GM19452 (cell line): ENCODE data around the gene SOWAHC.
A peak's percentile ranks its signal among the peaks of the same experiment; 100 is the strongest.
"Not testable (repeated sequence)": the region's sequence is repeated elsewhere in the genome, so short reads cannot be mapped to it uniquely, and the experiment has no call there.

Source experiments
- ATAC-seq: cut with Tn5 transposase; IDR thresholded peaks from one replicate; pipeline ENCODE4 v1.9.1; 2021; ENCODE audit not compliant: unreplicated experiment

The SOWAHC gene, protein sequence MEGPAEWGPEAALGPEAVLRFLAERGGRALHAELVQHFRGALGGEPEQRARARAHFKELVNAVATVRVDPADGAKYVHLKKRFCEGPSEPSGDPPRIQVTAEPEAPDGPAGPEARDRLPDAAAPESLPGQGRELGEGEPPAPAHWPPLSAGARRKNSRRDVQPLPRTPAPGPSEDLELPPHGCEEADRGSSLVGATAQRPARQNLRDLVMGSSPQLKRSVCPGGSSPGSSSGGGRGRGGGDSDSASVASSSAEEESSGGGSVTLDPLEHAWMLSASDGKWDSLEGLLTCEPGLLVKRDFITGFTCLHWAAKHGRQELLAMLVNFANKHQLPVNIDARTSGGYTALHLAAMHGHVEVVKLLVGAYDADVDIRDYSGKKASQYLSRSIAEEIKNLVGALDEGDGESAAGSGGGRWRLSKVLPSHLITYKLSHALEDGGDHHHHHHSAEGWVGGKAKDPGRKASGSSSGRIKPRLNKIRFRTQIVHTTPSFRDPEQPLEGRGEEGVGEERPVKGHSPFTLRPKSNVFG

DNA sequence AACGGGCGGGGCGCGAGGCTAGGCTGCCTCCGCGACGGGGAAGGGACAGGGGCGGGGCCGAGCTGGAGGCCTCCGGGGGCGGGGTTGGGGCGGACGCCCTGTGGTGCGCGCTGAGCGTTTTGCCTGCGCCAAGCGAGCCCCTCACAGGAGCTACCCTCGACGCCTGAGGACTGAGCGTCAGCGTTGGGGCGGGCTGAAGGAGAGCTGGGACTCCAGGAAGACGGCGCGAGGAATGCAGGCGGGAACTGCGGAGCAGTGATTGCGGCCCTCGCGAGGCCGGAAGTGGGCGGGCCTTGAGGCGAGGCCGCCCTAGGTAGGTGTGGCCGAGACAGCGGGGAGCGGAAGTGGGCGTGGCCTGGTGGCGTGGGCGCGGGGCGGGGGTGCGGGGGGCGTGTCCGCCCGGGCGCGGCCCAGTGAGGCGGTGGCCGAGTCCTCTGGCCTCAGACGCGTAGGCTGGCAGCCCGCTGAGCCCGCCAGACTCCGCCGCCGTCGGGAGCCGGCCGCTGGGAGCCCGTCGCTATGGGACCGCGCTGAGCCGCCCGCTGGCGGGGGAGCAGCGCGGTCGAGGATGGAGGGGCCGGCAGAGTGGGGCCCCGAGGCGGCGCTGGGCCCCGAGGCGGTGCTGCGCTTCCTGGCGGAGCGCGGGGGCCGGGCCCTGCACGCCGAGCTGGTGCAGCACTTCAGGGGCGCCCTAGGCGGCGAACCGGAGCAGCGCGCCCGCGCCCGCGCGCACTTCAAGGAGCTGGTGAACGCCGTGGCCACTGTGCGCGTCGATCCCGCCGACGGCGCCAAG is at the start of gene SOWAHC, which contains the start of gene SEPTIN10:
TSS of gene SOWAHC (plus strand) at position 443 of the 793 bp plus-strand sequence. CDS start at position 569, 126 bp downstream.
TSS of gene SEPTIN10 (minus strand) at position 45 of the 793 bp plus-strand sequence. CDS start 139 bp downstream, outside the sequence.
- peak; percentile 82 for ATAC-seq

GRCh38 chr2:109575373-109575772 is 38.8 kb upstream of the SOWAHC start:
- ATAC-seq: no peak

GRCh38 chr2:109577630-109578029 is 36.5 kb upstream of the SOWAHC start:
- ATAC-seq: not testable (repeated sequence)

DNA sequence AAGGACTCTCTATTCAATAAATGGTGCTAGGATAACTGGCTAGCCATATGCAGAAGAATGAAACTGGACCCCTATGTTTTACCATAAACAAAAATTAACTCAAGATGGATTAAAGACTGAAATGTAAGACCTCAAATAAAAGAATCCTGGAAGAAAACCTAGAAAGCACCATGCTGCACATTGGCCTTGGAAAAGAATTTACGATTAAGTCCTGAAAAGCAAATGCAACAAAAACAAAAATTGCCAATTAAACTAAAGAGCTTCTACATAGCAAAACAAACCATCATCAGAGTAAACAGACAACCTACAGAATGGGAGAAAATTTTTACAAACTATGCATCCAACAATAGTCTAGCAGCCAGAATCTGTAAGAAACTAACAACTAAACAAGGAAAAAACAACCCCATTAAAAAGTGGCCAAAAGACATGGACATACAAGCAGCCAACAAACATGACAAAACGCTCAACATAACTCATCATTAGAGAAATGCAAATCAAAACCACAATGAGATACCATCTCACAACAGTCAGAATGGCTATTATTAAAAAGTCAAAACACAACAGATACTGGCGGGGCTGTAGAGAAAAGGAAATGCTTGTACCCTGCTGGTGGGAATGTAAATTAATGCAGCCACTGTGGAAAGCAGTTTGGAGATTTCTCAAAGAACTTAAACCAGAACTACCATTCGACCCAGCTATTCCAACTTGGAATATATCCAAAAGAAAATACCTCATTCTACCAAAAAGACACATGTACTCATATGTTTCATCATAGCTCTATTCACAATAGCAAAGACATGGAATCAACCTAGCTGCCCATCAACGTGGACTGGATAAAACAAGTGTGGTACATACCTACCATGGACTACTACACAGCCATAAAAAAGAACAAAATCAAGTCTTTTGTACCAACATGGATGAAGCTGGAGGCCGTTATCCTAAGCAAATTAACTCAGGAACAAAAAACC is 31.0 kb upstream of the SOWAHC start:
- ATAC-seq: no peak

DNA sequence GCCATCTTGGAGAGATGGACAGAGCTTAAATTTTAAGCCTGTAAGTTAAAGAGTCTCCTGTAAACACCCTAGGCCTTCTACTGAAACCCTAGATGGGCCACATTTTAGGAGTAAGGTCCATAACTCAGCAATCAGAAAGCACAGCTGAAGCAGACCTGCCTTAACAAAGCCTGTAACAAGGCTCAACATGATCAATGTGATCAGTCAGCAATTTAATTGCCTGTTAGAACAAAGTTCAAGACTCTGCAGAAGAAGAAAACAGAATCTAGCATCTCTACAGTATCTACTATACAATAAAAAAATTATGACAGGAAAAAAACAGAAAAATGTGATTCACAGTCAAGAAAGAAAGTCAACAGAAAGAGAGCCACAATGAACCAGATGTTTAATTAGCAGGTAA is 27.5 kb upstream of the SOWAHC start:
- no peak for ATAC-seq

DNA sequence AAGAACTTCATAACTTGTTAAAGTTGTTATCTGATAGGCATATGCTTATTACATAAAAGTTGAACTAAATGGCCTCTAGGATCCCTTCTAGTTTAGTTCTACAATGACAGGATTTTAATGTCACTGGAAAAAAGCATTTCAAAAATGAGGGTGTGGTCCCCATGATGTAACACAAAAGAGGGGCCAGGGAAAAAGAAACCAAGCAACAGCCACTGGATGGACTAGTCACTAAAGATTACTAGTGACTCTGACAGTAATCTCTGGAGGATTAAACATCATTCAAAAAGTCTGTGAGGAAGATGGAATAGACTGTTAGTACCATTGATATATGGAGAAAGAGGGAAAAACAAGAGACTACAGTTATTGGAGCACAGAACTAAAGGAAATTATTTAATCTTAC is 23.0 kb upstream of the SOWAHC start:
- no peak for ATAC-seq

DNA sequence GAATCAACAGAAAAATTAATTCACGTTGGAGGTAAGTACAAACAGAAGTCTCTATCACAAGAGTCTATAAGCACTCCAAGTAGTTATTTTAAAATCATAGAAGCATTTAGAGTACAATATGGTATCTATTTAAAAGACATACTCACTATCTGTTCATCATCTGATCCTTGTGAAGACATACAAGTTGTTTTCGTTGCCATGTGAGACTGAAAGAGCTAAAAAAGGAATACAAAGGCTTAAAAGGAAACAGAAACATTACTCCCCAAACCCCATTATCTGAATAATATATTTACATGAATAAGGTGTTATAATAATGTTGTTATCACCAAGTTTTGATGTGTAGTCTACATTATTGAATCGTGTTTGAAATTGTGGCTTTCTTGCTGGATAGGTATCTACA is 21.3 kb upstream of the SOWAHC start:
- ATAC-seq: no peak

DNA sequence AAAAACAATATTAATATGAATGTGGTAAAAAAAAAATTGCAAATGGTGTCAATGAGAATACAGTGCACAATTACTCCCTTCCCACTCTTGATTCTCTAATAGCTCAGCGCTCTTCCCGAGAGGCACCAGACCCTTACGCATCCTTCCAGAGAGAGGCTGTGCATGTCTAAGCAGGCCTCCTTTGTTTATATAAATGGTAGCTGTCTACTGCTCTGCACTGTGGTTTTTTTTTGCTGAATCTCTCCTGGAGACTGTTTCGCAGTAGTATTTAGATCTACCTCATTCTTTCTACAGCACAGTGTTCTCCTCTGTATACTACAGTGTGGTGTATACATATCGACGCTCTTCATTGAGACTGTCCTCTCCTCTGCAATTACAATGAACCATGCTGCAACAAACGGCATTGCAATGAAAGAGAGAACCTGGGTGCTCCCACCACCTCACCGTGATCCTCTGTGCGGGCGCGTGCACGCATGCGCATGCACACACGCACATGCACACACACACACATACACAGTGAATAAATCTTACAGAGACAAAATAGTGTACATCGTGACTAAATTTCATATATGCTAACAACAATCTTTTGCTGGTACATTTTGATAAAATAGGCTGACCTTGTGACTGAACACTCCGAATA is 19.8 kb upstream of the SOWAHC start:
- no peak for ATAC-seq

GRCh38 chr2:109595644-109596043 is 18.5 kb upstream of the SOWAHC start:
- ATAC-seq: no peak

GRCh38 chr2:109597283-109597682 is 16.9 kb upstream of the SOWAHC start:
- no peak for ATAC-seq

- ATAC-seq: no peak
These were observed 12.4 kb upstream of the SOWAHC start for GRCh38 chr2:109601783-109602182.

- no peak for ATAC-seq
These were observed 11.5 kb upstream of the SOWAHC start for GRCh38 chr2:109602617-109603188.

DNA sequence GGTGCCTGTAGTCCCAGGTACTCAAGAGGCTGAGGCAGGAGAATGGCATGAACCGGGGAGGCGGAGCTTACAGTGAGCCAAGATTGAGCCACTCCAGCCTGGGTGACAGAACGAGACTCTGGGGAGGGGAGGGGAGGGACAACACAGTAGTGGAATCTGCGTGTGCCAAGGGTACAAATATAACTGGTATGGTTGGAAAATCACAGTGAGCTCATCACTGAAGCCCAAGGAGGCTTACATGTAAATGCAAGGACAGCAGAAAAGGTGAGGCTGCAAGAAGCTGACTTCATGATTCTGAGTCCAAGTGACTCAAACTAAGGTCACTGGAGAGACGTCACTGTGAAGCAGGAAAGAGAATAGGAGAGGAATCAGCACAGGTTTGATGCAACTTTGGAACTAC is 9.6 kb upstream of the SOWAHC start:
- ATAC-seq: no peak

DNA sequence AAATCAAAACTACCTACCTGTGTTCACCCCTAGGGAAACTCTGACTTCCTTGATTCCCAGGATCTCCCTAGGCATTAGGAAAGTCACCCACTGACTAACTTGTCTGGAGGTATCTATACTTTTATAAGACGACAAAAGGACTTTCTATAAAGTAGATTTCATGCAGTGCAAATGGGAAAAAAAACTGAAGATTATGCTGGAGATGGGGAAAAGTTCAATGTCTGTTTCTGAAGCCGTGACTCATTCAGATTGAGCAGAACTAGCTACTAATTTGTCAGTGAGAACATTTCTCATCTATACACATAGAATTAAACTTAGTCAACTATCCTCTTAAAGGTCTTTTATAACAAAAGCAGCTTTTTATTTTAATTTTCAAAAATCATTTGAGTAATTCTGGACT is 6.4 kb upstream of the SOWAHC start:
- no peak for ATAC-seq

DNA sequence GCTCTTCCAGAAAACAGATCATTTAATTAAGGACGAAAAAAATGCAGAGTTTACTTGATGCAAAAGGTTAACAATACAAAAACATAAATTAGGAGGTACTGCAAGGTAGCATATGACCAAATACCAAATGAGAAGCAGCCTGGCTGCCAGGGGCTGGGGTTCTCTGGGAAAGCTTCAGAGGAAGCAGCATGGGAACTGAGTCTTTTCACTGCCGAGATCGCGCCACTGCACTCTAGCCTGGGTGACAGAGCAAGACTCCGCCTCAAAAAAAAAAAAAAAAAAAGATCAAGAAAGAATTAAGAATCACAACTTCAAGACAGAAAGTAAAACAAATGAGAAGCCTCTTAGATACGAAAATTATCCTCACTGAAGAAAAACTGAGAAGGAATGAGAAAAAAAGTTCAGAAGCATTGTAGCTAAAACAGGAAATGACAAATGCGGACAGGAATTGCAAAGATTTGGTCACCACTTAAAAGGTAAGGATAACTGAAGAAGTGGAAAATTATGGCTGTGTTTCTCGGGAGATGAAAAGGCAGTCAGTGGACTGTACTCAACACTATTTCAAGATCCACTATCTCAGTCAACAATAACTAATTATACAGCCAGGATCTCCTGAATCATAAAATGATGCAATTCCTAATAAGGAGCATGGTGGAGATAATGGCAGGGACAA is 4.7 kb upstream of the SOWAHC start:
- no peak for ATAC-seq

DNA sequence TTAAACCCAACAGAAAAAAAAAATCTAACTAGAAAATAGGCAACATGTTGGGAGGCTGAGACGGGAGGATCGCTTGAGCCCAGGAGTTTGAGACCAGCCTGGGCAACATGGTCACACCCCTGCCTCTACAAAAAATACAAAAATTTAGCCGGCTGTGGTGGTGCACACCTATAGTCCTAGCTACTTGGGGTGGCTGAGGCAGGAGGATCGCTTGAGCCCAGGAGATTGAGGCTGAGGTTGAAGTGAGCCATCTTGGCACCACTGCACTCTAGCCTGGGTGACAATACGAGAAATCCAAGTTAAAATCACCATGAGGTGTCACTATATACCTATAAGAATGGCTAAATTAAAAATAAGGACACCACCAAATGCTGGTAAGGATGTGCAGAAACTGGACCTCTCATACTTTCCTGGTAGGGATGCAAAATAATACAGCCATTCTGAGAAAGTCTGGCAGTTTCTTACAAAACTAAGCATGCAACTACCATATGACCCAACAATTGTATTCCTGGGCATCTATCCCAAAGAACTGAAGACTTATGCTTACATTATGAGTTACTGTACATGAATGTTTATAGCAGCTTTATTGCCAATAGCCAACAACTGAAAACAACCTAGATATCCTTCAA is 2.6 kb upstream of the SOWAHC start:
- no peak for ATAC-seq

DNA sequence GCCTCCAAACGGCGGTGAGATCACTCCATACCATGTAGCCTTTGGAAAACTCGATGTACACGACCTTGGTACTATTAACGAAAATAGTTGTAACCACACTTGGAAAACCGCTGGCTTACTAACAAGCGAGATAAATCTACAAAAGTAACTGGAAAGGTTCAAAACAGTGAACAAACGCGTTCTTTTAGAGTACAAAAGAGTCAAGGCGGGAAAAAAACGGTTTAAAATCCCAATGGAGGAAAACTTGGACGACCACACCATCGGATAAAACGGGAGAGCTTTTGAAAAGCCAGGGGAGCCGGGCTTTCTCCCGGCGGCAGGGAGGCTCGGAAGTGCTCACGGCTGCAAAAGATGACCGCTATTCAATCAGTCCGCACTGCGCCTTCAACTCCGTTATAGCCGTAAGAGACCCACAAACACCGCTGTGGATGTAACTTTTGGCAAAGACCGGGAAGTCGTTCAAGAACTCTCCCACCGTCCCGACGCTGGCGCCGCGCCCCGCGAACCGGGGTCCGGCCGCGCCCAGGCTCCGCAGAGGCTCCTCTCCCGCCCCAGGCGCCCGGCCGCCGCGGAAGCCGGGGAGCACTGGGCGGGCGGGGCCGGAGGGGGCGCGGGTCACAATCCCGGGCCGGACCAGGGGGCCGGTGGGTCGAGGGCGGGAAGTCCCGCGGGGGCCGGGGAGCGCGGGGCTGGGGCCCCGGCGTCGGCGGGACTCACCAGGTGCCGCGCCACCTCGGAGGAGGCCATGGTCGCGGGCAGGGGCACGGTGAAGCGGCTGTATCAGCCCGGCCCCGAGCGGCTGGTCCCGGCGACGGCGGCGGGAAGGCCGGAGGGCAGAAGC is 863 bp upstream of the SOWAHC start:
- ATAC-seq: peak; percentile 5
